Pancreas (tissue), 10 donors: ENCODE results near the gene MAP3K20. TPM values are rescaled to one million over a fixed set of nuclear protein-coding genes. Genes with fewer than 3 reads are reported as not detected.
"Not testable (repeated sequence)": the region's sequence is repeated elsewhere in the genome, so short reads cannot be mapped to it uniquely, and the experiment has no call there.

Experiments
- ATAC-seq, 4 donors: fragments of 200-7000 bp; cut with Tn5 transposase; one replicate each; pipeline versions ENCODE4 v1.8.0 to v1.9.1; 2020; ENCODE audit warnings: mild to moderate bottlenecking in 4 of 4, moderate library complexity in 4 of 4
- DNase-seq, 6 donors: peaks; one replicate each; pipeline ENCODE4 v3.0.0-alpha.2; 2020
- FAIRE-seq: peaks from 2 replicates; lab custom pipeline; 2012; peaks lifted over from hg19 to GRCh38; lab: Jason Lieb, UNC
- H3K27ac ChIP-seq, 4 donors: fragments of 200-600 bp; sonication (generic); 1 replicate in 3 of 4; 2 replicates in 1 of 4; pipeline versions ENCODE4 v1.5.0 to v1.8.0; 2020
- H3K27me3 ChIP-seq, 4 donors: fragments of 200-600 bp; one replicate each; pipeline ENCODE4 v1.8.0; 2021
- H3K36me3 ChIP-seq, 3 donors: fragments of 200-600 bp; sonication (generic) in 1 of 3; one replicate each; pipeline versions ENCODE4 v1.5.0 to v1.8.0; 2020 to 2021
- H3K4me1 ChIP-seq, 3 donors: fragments of 200-600 bp; one replicate each; pipeline ENCODE4 v1.8.0; 2021
- H3K4me3 ChIP-seq, 4 donors: fragments of 200-600 bp; sonication (generic) in 2 of 4; one replicate each; pipeline versions ENCODE4 v1.5.0 to v1.8.0; 2020 to 2021
- H3K9me3 ChIP-seq, 4 donors: fragments of 200-600 bp; one replicate each; pipeline ENCODE4 v1.8.0; 2021
- WGBS, 2 donors: extraction: QIAGEN DNeasy Blood & Tissue Kit; methylation state at CpG; one replicate each; pipeline ENCODE4 v1.1.7; 2013; 5-methylcytosine and 5-hydroxymethylcytosine counted together
- intact Hi-C, 3 donors: fragments of 100-400 bp; cut with DNase I; formaldehyde crosslinking; loops; one replicate each; pipeline versions ENCODE4 v1.11.1 to v1.14.2; 2022
- polyA plus RNA-seq, 2 donors: library from polyadenylated mRNA; stranded (reverse); fragments of 200-250 nt; gene quantifications; one replicate each; pipeline ENCODE4 v1.2.3, GENCODE V29; 2013
- total RNA-seq, 6 donors: library from RNA; stranded (reverse); fragmentation: NEBNext Ultra II Directional in 4 of 6; extraction: Animal tissue kit (Norgen Biotek cat#: 25700) in 4 of 6; gene quantifications; one replicate each; pipeline versions ENCODE4 v1.2.1 to v1.2.4, GENCODE V29; 2021 to 2023
- TF ChIP-seq, protein P1 (sequence below), 4 donors: fragments of 200-600 bp; sonication (generic) in 3 of 4; IDR thresholded peaks; one replicate each; pipeline versions ENCODE4 v1.5.0 to v1.8.0; 2021; ENCODE audit warnings: antibody characterized with exemption in 4 of 4
- donor health status: healthy with polysubstance abuse.
- donor health status: DM: no; HTN: no; CAD: no; lungs with moderate emphysema.
- donor health status: DM: no; HTN: no; CAD: no.
- donor health status: control.
- donor health status: control.
- donor health status: Bipolar disorder and iron deficiency.
- donor health status: DM: yes; HTN: yes; CAD: no.
- donor health status: DM: no; HTN: no; CAD: no.
- donor health status: DM: no; HTN: no; CAD: no.
- donor health status: DM: yes; HTN: yes; CAD: no.

MAP3K20 gene
- total and polyA plus RNA-seq, 8 donors: 4.1 to 23.7 (median 8.2) TPM

DNA sequence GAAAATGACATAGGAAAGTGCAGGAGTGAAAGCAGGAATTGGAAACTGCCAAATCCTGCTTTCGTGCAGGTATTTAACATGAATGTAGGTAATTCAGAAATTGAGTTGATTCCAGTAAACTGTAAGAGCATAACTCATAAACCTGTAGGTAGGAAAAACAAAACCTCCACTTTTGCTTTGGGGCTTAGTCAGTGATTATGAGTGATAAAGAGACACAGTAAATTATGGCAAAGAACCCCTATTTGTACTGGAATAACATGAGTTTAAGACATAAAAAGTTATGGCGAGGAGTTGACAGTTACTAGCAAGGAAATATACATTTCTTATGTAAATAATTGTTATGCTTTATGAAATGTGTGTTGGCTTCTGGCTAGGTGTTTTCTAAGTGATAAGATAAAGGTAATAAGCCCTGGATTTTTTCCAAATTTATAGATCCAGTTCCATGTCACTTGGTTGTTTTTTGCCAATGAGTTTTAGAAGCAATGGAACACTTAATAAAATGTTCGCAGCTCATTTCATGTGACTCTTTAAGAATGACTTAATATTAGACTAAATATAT is 17.3 kb downstream of the MAP3K20 start:
- FAIRE-seq: no peak
- H3K4me1 ChIP-seq: peaks cover 0 to 9% (median 8%) of the 10 kb centered on the region in 3 donors
- TF ChIP-seq, protein P1, sequence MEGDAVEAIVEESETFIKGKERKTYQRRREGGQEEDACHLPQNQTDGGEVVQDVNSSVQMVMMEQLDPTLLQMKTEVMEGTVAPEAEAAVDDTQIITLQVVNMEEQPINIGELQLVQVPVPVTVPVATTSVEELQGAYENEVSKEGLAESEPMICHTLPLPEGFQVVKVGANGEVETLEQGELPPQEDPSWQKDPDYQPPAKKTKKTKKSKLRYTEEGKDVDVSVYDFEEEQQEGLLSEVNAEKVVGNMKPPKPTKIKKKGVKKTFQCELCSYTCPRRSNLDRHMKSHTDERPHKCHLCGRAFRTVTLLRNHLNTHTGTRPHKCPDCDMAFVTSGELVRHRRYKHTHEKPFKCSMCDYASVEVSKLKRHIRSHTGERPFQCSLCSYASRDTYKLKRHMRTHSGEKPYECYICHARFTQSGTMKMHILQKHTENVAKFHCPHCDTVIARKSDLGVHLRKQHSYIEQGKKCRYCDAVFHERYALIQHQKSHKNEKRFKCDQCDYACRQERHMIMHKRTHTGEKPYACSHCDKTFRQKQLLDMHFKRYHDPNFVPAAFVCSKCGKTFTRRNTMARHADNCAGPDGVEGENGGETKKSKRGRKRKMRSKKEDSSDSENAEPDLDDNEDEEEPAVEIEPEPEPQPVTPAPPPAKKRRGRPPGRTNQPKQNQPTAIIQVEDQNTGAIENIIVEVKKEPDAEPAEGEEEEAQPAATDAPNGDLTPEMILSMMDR (IDR thresholded peaks at IDR 0.05): no peak

DNA sequence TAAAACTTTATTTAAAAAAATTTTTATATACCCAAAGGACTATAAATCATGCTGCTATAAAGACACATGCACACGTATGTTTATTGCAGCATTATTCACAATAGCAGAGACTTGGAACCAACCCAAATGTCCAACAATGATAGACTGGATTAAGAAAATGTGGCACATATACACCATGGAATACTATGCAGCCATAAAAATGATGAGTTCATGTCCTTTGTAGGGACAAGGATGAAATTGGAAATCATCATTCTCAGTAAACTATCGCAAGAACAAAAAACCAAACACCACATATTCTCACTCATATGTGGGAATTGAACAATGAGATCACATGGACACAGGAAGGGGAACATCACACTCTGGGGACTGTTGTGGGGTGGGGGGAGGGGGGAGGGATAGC is 18.0 kb downstream of the MAP3K20 start:
- ATAC-seq, H3K36me3 ChIP-seq, intact Hi-C loops, FAIRE-seq, H3K27me3 ChIP-seq, H3K9me3 ChIP-seq, H3K4me3 ChIP-seq, H3K4me1 ChIP-seq, DNase-seq, H3K27ac ChIP-seq: not testable (repeated sequence)
- WGBS, 2 donors: 84 to 85% methylated on average over 2 of the region's 2 CpGs

More for the DNA sequence above, 17.3 kb downstream of the MAP3K20 start:
- intact Hi-C loops: no loop called here
- no peak overlapping the region for H3K4me3 ChIP-seq
- H3K36me3 ChIP-seq: no peaks in the 10 kb centered on the region
- H3K27ac ChIP-seq: no peak overlapping the region
- 53 to 62% methylated on average over 3 of the region's 3 CpGs for WGBS, 2 donors
- ATAC-seq (no peak), DNase-seq (no peak)
- H3K27me3 ChIP-seq: no peaks in the 10 kb centered on the region
- H3K9me3 ChIP-seq: no peaks in the 10 kb centered on the region

DNA sequence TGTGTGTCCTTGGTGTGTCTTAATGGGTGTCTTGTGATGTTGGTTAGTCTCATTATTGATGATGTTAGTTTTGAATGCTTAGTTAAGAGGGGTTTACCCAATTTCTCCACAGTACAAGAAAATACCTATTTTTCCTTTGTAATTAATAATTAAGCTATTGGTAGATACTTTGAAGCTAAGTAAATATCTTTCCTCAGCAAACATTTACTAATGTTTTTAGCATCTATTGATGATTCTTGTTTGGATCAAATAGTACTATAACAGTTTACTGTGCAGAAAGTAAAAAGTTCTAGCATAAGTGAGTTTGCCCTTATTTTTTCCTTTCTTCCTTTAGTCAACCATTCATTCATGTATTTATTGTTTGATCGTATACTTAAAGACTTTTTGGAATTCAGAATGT is 19.1 kb downstream of the MAP3K20 start:
- 89% methylated on average over 1 of the region's 1 CpG for WGBS, 2 donors
- no peaks in the 10 kb centered on the region for H3K36me3 ChIP-seq

DNA sequence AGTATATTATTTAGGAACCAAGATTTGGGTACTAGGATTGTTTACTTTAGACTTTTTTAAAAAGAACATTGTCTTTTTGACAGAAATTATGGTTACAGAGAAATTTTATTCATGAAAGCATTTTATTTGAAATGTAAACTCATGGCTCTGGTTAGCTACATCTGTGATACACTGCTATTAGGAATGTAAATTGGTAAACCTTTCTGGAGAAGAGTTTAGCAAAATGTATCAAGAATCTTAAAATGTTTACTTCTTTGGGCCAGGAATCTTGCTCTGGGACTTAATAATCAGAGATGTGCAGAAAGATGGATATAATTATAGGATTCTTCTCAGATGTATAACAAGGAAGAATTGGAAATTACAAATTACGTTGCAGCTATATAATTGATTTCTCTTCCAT is 19.7 kb downstream of the MAP3K20 start:
- Histone ChIP-seq H3K4me1 (peaks cover 0 to 8% (median 7%) of the 10 kb centered on the region in 3 donors), H3K36me3 (no peaks in the 10 kb centered on the region), H3K27me3 (no peaks in the 10 kb centered on the region), H3K9me3 (no peaks in the 10 kb centered on the region), H3K4me3 (no peak overlapping the region), H3K27ac (no peak overlapping the region)
- FAIRE-seq (no peak), ATAC-seq (no peak), DNase-seq (no peak)
- TF ChIP-seq, protein P1 (IDR thresholded peaks at IDR 0.05): no peak
- intact Hi-C loops: no loop called here
- 94 to 97% methylated on average over 1 of the region's 1 CpG for WGBS, 2 donors

More for the DNA sequence above, 19.1 kb downstream of the MAP3K20 start:
- no peaks in the 10 kb centered on the region for H3K27me3 ChIP-seq
- intact Hi-C loops: no loop called here
- no peak for ATAC-seq
- H3K9me3 ChIP-seq: no peaks in the 10 kb centered on the region
- no peak for DNase-seq
- no peak overlapping the region for H3K4me3 ChIP-seq
- peaks cover 0 to 8% (median 7%) of the 10 kb centered on the region in 3 donors for H3K4me1 ChIP-seq
- FAIRE-seq: peak; percentile 9
- TF ChIP-seq, protein P1 (IDR thresholded peaks at IDR 0.05): no peak
- no peak overlapping the region for H3K27ac ChIP-seq

DNA sequence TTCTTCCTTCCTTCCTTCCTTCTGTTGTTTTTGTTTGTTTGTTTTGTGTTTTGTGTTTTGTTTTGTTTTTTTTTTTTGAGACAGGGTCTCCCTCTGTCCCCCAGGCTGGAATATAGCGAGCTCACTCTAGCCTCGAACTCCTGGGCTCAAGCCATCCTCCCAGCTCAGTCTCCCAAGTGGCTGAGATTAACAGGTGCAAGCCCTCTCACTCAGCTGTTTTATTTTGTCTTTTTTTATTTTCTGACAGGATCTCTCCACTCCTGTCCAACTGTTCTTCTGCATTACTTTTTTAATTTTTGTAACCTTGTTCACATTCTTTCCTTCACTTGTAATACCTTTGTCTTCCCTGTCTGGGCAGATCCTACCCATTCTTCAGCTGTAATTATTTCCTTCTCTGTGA is 23.6 kb downstream of the MAP3K20 start:
- intact Hi-C loops: no loop called here
- Histone ChIP-seq H3K9me3 (no peaks in the 10 kb centered on the region), H3K27ac (no peak overlapping the region), H3K36me3 (no peaks in the 10 kb centered on the region), H3K27me3 (no peaks in the 10 kb centered on the region), H3K4me3 (no peak overlapping the region), H3K4me1 (peaks cover 0 to 8% (median 7%) of the 10 kb centered on the region in 3 donors)
- TF ChIP-seq, protein P1 (IDR thresholded peaks at IDR 0.05): no peak
- FAIRE-seq (no peak), ATAC-seq (no peak), DNase-seq (no peak)
- WGBS, 2 donors: 94 to 95% methylated on average over 2 of the region's 2 CpGs
